SK-N-SH (cell line): ENCODE measurements around the gene BAHCC1. TPM values are rescaled to one million over a fixed set of nuclear protein-coding genes. Genes with fewer than 3 reads are reported as not detected.

Experiments used
- CTCF ChIA-PET: fragments of 300-600, 350-600 bp; formaldehyde crosslinking; extraction: SDS; loops from one replicate; lab custom pipeline; 2021; lab: Yijun Ruan, JAX
- POLR2A ChIA-PET: fragments of 350-600 bp; sonication (Branson Sonifier 250); formaldehyde crosslinking; extraction: SDS; loops from one replicate; lab custom pipeline; 2020; ENCODE audit warnings: antibody characterized with exemption, inconsistent platforms; lab: Yijun Ruan, JAX
- DNase-seq: peaks from one replicate; pipeline ENCODE4 v3.0.0; 2012
- H2AFZ ChIP-seq: fragments of 200-600 bp; sonication (generic); 2 replicates; pipeline ENCODE4 v1.8.1; 2016; ENCODE audit warnings: antibody characterized with exemption, mild to moderate bottlenecking, low read depth
- H3F3A ChIP-seq: fragments of 200-600 bp; sonication (generic); replicated peaks from 2 replicates; pipeline ENCODE3; 2016; ENCODE audit warnings: antibody characterized with exemption, mild to moderate bottlenecking; ENCODE audit not compliant: insufficient read depth
- H3K27ac ChIP-seq, 2 experiments: fragments of 200-500 bp in 1 of 2; fragments of 200-600 bp in 1 of 2; sonication (Bioruptor generic) in 1 of 2; sonication (generic), shearing (Covaris generic) in 1 of 2; 2 replicates each; pipeline versions ENCODE4 v1.5.1 to v1.6.1; 2014 to 2016; ENCODE audit warnings: low read depth in 2 of 2, inconsistent platforms in 1 of 2, low read length in 1 of 2, mild to moderate bottlenecking in 1 of 2, mixed read lengths in 1 of 2
- H3K27me3 ChIP-seq: fragments of 200-600 bp; sonication (generic), shearing (Covaris generic); 2 replicates; pipeline ENCODE4 v1.6.1; 2016; ENCODE audit warnings: mixed run types; ENCODE audit not compliant: insufficient read depth
- H3K36me3 ChIP-seq, 2 experiments: fragments of 200-500 bp in 1 of 2; fragments of 200-600 bp in 1 of 2; sonication (Bioruptor generic) in 1 of 2; sonication (generic) in 1 of 2; replicated peaks in 1 of 2; 2 replicates each; pipeline versions ENCODE3 to v1.5.1; 2014 to 2016; ENCODE audit warnings: low read length in 1 of 2, mild to moderate bottlenecking in 1 of 2; ENCODE audit not compliant: insufficient read depth in 2 of 2, control insufficient read depth in 1 of 2
- H3K4me1 ChIP-seq, 2 experiments: fragments of 200-500 bp in 1 of 2; fragments of 200-600 bp in 1 of 2; sonication (Bioruptor generic) in 1 of 2; sonication (generic), shearing (Covaris generic) in 1 of 2; 2 replicates each; pipeline versions ENCODE4 v1.5.1 to v1.6.1; 2014 to 2016; ENCODE audit warnings: low read depth in 1 of 2, low read length in 1 of 2, mixed run types in 1 of 2; ENCODE audit not compliant: insufficient read depth in 2 of 2, control insufficient read depth in 1 of 2
- H3K4me2 ChIP-seq: fragments of 200-600 bp; sonication (generic), shearing (Covaris generic); 2 replicates; pipeline ENCODE4 v1.6.1; 2017; ENCODE audit warnings: mixed run types
- H3K4me3 ChIP-seq, 2 experiments: fragments of 200-500 bp in 1 of 2; fragments of 200-600 bp in 1 of 2; sonication (Bioruptor generic) in 1 of 2; sonication (generic), shearing (Covaris generic) in 1 of 2; 2 replicates each; pipeline versions ENCODE4 v1.5.1 to v1.8.1; 2014 to 2016; ENCODE audit warnings: low read depth in 2 of 2, inconsistent platforms in 1 of 2, low read length in 1 of 2, mild to moderate bottlenecking in 1 of 2, mixed read lengths in 1 of 2, moderate library complexity in 1 of 2
- H3K79me2 ChIP-seq: fragments of 200-600 bp; sonication (generic); 2 replicates; pipeline ENCODE4 v1.8.1; 2017; ENCODE audit warnings: mild to moderate bottlenecking; ENCODE audit not compliant: insufficient read depth
- H3K9ac ChIP-seq: fragments of 200-600 bp; sonication (generic); 2 replicates; pipeline ENCODE4 v1.6.1; 2017; ENCODE audit warnings: mixed run types
- H3K9me2 ChIP-seq: fragments of 200-600 bp; sonication (generic); 2 replicates; pipeline ENCODE4 v1.6.1; 2017; ENCODE audit warnings: mixed run types
- H3K9me3 ChIP-seq: fragments of 200-600 bp; sonication (generic); 2 replicates; pipeline ENCODE4 v1.6.1; 2017; ENCODE audit warnings: mixed run types, mild to moderate bottlenecking, moderate library complexity
- H4K20me1 ChIP-seq: fragments of 200-600 bp; sonication (generic); 2 replicates; pipeline ENCODE4 v1.6.1; 2017; ENCODE audit warnings: mild to moderate bottlenecking, mixed run types; ENCODE audit not compliant: insufficient read depth
- ELF1 ChIP-seq: IDR thresholded peaks from 2 replicates; pipeline ENCODE4 v1.4.0; 2012
- FOSL2 ChIP-seq: IDR thresholded peaks from 2 replicates; pipeline ENCODE4 v1.4.0; 2012; ENCODE audit warnings: low read depth, mild to moderate bottlenecking, moderate library complexity, borderline replicate concordance
- FOXJ3 ChIP-seq: sonication (generic); formaldehyde crosslinking; IDR thresholded peaks from 2 replicates; pipeline ENCODE4 v1.5.1; 2020; ENCODE audit warnings: mild to moderate bottlenecking, missing genetic modification reagents
- FOXM1 ChIP-seq: IDR thresholded peaks from 2 replicates; pipeline ENCODE4 v1.4.0; 2012; ENCODE audit warnings: low read depth, mild to moderate bottlenecking
- GABPA ChIP-seq: IDR thresholded peaks from 2 replicates; pipeline ENCODE4 v1.4.0; 2012; ENCODE audit warnings: low read depth, mild to moderate bottlenecking
- GATA2 ChIP-seq: sonication (generic); formaldehyde crosslinking; IDR thresholded peaks from 2 replicates; pipeline ENCODE4 v1.5.0; 2020; ENCODE audit warnings: mild to moderate bottlenecking, missing genetic modification reagents
- MEF2A ChIP-seq: IDR thresholded peaks from 2 replicates; pipeline ENCODE4 v1.4.0; 2012; ENCODE audit warnings: low read depth, borderline replicate concordance
- MXI1 ChIP-seq: IDR thresholded peaks from 2 replicates; pipeline ENCODE4 v1.6.1; 2012; ENCODE audit warnings: mild to moderate bottlenecking, low read depth, low read length, improper control_type of control experiment
- NFIC ChIP-seq: IDR thresholded peaks from 2 replicates; pipeline ENCODE4 v1.4.0; 2012; ENCODE audit warnings: borderline replicate concordance
- NRF1 ChIP-seq: IDR thresholded peaks from 2 replicates; pipeline ENCODE4 v1.6.1; 2012; ENCODE audit warnings: low read depth, mild to moderate bottlenecking, low read length
- RAD21 ChIP-seq: IDR thresholded peaks from 2 replicates; pipeline ENCODE4 v1.6.1; 2012; ENCODE audit warnings: mild to moderate bottlenecking, low read length
- RXRA ChIP-seq: IDR thresholded peaks from 2 replicates; pipeline ENCODE4 v1.4.0; 2012; ENCODE audit warnings: low read depth, mild to moderate bottlenecking, borderline replicate concordance
- TAF1 ChIP-seq: IDR thresholded peaks from 2 replicates; pipeline ENCODE4 v1.6.1; 2012; ENCODE audit warnings: low read depth, mild to moderate bottlenecking, low read length, moderate library complexity, borderline replicate concordance
- TEAD4 ChIP-seq: IDR thresholded peaks from 2 replicates; pipeline ENCODE4 v1.4.0; 2012; ENCODE audit warnings: mild to moderate bottlenecking, borderline replicate concordance; ENCODE audit not compliant: insufficient read depth
- WGBS: methylation state at CpG from one replicate; pipeline ENCODE4 v1.1.6; 2017; ENCODE audit warnings: low lambda C conversion rate; 5-methylcytosine and 5-hydroxymethylcytosine counted together
- polyA plus RNA-seq, 3 experiments: library from polyadenylated mRNA; depleted of rRNA; stranded (reverse); fragments of >200 nt; gene quantifications; 2 replicates each; pipeline ENCODE4 v1.2.3, GENCODE V29; 2012
- TF ChIP-seq, protein P1 (sequence below): fragments of 200-600 bp; sonication (generic); IDR thresholded peaks from 2 replicates; pipeline ENCODE4 v1.6.1; 2017; ENCODE audit warnings: antibody characterized with exemption, mild to moderate bottlenecking, moderate library complexity
- TF ChIP-seq, protein P2 (sequence below): fragments of 150-350 bp; IDR thresholded peaks from 2 replicates; pipeline ENCODE4 v1.6.1; 2017; ENCODE audit warnings: antibody characterized with exemption, low read length, low read depth, borderline replicate concordance
- TF ChIP-seq, protein P3 (sequence below): IDR thresholded peaks from 2 replicates; pipeline ENCODE4 v1.4.0; 2012; ENCODE audit warnings: low read depth
- TF ChIP-seq, protein P4 (sequence below): IDR thresholded peaks from 2 replicates; pipeline ENCODE4 v1.4.0; 2012; ENCODE audit warnings: low read depth, borderline replicate concordance
- TF ChIP-seq, protein P5 (sequence below): fragments of 150-350 bp; IDR thresholded peaks from 2 replicates; pipeline ENCODE4 v1.6.1; 2016; ENCODE audit warnings: mild to moderate bottlenecking, low read depth, low read length

BAHCC1 gene
- polyA plus RNA-seq, 1 of the 3 experiments (the other 2 are of a cell fraction) = 6.4 TPM

DNA sequence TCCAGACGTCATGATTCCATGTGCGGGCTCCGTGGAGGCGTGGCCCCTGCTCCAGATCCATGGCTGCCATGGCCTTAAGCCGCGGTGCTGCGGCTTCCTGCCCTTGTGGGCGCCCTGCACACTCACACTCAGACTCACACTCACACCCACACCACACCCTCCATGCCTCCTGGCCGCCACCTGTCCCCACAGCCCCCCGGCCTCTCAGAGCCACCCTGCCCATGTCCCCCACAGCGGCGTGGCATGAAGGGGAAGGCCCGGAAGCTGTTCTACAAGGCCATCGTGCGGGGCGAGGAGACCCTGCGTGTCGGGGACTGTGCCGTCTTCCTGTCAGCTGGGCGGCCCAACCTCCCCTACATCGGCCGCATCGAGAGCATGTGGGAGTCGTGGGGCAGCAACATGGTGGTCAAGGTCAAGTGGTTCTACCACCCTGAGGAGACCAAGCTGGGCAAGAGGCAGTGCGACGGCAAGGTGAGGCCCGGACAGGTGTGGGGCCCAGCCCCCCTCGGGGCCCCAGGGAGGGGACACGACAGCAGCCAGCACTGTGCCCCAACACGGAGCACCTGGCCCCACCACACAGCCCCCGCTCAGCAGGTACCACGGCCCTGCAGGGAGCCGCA is 67.4 kb downstream of the BAHCC1 start:
- Histone ChIP-seq H3F3A (no peaks in the 10 kb centered on the region), H3K9ac (no peak overlapping the region), H3K9me3 (no peaks in the 10 kb centered on the region), H3K9me2 (no peaks in the 10 kb centered on the region), H3K27me3 (no peaks in the 10 kb centered on the region), H3K4me1 (no peaks in the 10 kb centered on the region; a peak in 1 of 4 replicates), H2AFZ (no peak overlapping the region), H3K4me2 (no peak overlapping the region), H3K36me3 (no peaks in the 10 kb centered on the region), H4K20me1 (no peaks in the 10 kb centered on the region), H3K79me2 (no peaks in the 10 kb centered on the region), H3K4me3 (no peak overlapping the region), H3K27ac (no peak overlapping the region)
- TF ChIP-seq, protein P1, sequence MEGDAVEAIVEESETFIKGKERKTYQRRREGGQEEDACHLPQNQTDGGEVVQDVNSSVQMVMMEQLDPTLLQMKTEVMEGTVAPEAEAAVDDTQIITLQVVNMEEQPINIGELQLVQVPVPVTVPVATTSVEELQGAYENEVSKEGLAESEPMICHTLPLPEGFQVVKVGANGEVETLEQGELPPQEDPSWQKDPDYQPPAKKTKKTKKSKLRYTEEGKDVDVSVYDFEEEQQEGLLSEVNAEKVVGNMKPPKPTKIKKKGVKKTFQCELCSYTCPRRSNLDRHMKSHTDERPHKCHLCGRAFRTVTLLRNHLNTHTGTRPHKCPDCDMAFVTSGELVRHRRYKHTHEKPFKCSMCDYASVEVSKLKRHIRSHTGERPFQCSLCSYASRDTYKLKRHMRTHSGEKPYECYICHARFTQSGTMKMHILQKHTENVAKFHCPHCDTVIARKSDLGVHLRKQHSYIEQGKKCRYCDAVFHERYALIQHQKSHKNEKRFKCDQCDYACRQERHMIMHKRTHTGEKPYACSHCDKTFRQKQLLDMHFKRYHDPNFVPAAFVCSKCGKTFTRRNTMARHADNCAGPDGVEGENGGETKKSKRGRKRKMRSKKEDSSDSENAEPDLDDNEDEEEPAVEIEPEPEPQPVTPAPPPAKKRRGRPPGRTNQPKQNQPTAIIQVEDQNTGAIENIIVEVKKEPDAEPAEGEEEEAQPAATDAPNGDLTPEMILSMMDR = no peak
- TF ChIP-seq FOXM1 = no peak
- TF ChIP-seq TAF1 = no peak
- no peak for TF ChIP-seq RXRA
- TF ChIP-seq GABPA = no peak
- TF ChIP-seq, protein P2, sequence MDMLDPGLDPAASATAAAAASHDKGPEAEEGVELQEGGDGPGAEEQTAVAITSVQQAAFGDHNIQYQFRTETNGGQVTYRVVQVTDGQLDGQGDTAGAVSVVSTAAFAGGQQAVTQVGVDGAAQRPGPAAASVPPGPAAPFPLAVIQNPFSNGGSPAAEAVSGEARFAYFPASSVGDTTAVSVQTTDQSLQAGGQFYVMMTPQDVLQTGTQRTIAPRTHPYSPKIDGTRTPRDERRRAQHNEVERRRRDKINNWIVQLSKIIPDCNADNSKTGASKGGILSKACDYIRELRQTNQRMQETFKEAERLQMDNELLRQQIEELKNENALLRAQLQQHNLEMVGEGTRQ = no peak
- TF ChIP-seq, protein P3, sequence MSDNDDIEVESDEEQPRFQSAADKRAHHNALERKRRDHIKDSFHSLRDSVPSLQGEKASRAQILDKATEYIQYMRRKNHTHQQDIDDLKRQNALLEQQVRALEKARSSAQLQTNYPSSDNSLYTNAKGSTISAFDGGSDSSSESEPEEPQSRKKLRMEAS = no peak
- no peak for TF ChIP-seq MEF2A
- TF ChIP-seq MXI1 = no peak
- no peak for TF ChIP-seq ELF1
- TF ChIP-seq NRF1 = no peak
- no peak for TF ChIP-seq NFIC
- TF ChIP-seq RAD21 = no peak
- no peak for TF ChIP-seq FOSL2
- TF ChIP-seq TEAD4 = no peak
- TF ChIP-seq, protein P4, sequence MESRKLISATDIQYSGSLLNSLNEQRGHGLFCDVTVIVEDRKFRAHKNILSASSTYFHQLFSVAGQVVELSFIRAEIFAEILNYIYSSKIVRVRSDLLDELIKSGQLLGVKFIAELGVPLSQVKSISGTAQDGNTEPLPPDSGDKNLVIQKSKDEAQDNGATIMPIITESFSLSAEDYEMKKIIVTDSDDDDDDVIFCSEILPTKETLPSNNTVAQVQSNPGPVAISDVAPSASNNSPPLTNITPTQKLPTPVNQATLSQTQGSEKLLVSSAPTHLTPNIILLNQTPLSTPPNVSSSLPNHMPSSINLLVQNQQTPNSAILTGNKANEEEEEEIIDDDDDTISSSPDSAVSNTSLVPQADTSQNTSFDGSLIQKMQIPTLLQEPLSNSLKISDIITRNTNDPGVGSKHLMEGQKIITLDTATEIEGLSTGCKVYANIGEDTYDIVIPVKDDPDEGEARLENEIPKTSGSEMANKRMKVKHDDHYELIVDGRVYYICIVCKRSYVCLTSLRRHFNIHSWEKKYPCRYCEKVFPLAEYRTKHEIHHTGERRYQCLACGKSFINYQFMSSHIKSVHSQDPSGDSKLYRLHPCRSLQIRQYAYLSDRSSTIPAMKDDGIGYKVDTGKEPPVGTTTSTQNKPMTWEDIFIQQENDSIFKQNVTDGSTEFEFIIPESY = no peak
- TF ChIP-seq, protein P5, sequence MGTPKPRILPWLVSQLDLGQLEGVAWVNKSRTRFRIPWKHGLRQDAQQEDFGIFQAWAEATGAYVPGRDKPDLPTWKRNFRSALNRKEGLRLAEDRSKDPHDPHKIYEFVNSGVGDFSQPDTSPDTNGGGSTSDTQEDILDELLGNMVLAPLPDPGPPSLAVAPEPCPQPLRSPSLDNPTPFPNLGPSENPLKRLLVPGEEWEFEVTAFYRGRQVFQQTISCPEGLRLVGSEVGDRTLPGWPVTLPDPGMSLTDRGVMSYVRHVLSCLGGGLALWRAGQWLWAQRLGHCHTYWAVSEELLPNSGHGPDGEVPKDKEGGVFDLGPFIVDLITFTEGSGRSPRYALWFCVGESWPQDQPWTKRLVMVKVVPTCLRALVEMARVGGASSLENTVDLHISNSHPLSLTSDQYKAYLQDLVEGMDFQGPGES = no peak
- TF ChIP-seq GATA2 (CRISPR knock-in tag) = no peak
- no peak for TF ChIP-seq FOXJ3 (CRISPR knock-in tag)
- ChIA-PET CTCF (interaction anchor here (1.7 to 5.1 kb wide), 2 partner anchors 20 to 22 kb away, joined by 9 to 46 read pairs; no protein-coding TSS in a partner anchor), POLR2A (no interaction called here)
- 91% methylated on average over 27 of the region's 33 CpGs for WGBS
- DNase-seq = no peak
